MM.1S (cell line): ENCODE results near the gene ABHD17B.

ENCODE experiments used
- CTCF ChIP-seq: fragments of 300-600 bp; sonication (generic); IDR thresholded peaks from 2 replicates; pipeline ENCODE4 v1.5.1; 2016; ENCODE audit warnings: antibody characterized with exemption, low read length, mixed read lengths
- EZH2phosphoT487 ChIP-seq: fragments of 300-600 bp; sonication (generic); IDR thresholded peaks from 2 replicates; pipeline ENCODE4 v1.6.1; 2018; ENCODE audit warnings: antibody characterized with exemption, low read length

- no peak for TF ChIP-seq CTCF
- no peak for TF ChIP-seq EZH2phosphoT487
These were observed 56.2 kb downstream of the ABHD17B start for GRCh38 chr9:71854811-71855210.
